Smooth muscle cell (in vitro differentiated cells): Measurements from ENCODE around the gene PLCD1. TPM values are rescaled to one million over a fixed set of nuclear protein-coding genes. Genes with fewer than 3 reads are reported as not detected.

Experiments used
- DNase-seq: peaks from one replicate; lab custom pipeline; 2025; ENCODE audit not compliant: unreplicated experiment; lab: John Stamatoyannopoulos, UW
- H2AFZ ChIP-seq: fragments of 200-600 bp; sonication (generic); 2 replicates; pipeline ENCODE4 v1.6.0; 2016; ENCODE audit warnings: antibody characterized with exemption, low read depth, mild to moderate bottlenecking
- H3F3A ChIP-seq: fragments of 200-600 bp; sonication (generic); 2 replicates; pipeline ENCODE4 v1.6.0; 2017; ENCODE audit warnings: antibody characterized with exemption, low read depth
- H3K27ac ChIP-seq: fragments of 200-600 bp; sonication (generic); 2 replicates; pipeline ENCODE4 v1.5.1; 2016; ENCODE audit warnings: low read depth, mild to moderate bottlenecking
- H3K27me3 ChIP-seq: fragments of 200-600 bp; sonication (generic); 2 replicates; pipeline ENCODE4 v1.6.1; 2016; ENCODE audit warnings: low read depth, mild to moderate bottlenecking
- H3K36me3 ChIP-seq: fragments of 200-600 bp; sonication (generic); 2 replicates; pipeline ENCODE4 v1.5.1; 2016; ENCODE audit warnings: low read depth
- H3K4me1 ChIP-seq: fragments of 200-600 bp; sonication (generic); 2 replicates; pipeline ENCODE4 v1.5.1; 2016; ENCODE audit warnings: low read depth
- H3K4me2 ChIP-seq: fragments of 200-600 bp; sonication (generic); 2 replicates; pipeline ENCODE4 v1.6.0; 2016; ENCODE audit warnings: mild to moderate bottlenecking
- H3K4me3 ChIP-seq: fragments of 200-600 bp; sonication (generic); 2 replicates; pipeline ENCODE4 v1.5.1; 2016; ENCODE audit warnings: mild to moderate bottlenecking
- H3K79me2 ChIP-seq: fragments of 200-600 bp; sonication (generic); 2 replicates; pipeline ENCODE4 v1.6.0; 2016; ENCODE audit warnings: low read depth, mild to moderate bottlenecking
- H3K9ac ChIP-seq: fragments of 200-600 bp; sonication (generic); 2 replicates; pipeline ENCODE4 v1.6.0; 2016; ENCODE audit warnings: low read depth
- H3K9me3 ChIP-seq: fragments of 200-600 bp; sonication (generic); replicated peaks from 2 replicates; pipeline ENCODE4 v1.5.1; 2016; ENCODE audit warnings: low read depth
- H4K20me1 ChIP-seq: fragments of 200-600 bp; sonication (generic); 2 replicates; pipeline ENCODE4 v1.6.0; 2016; ENCODE audit warnings: low read depth
- WGBS: methylation state at CpG from one replicate; pipeline ENCODE4 v1.1.7; 2016; ENCODE audit warnings: low lambda C conversion rate; 5-methylcytosine and 5-hydroxymethylcytosine counted together
- polyA plus RNA-seq: library from polyadenylated mRNA; unstranded; fragments of >200 nt; fragmentation: Nextera tagmentation; extraction: Ambion mirVana; gene quantifications from 2 replicates; pipeline ENCODE4 v1.2.1, GENCODE V29; 2016
- total RNA-seq: library from RNA; depleted of rRNA; stranded (reverse); fragments of >200 nt; gene quantifications from 2 replicates; pipeline ENCODE4 v1.2.3, GENCODE V29; 2014
- TF ChIP-seq, protein P1 (sequence below): fragments of 200-600 bp; sonication (generic); IDR thresholded peaks from 2 replicates; pipeline ENCODE4 v1.5.1; 2017; ENCODE audit warnings: borderline replicate concordance, mild to moderate bottlenecking, antibody characterized with exemption; ENCODE audit not compliant: insufficient read depth, poor library complexity, severe bottlenecking

PLCD1 gene
- total and polyA plus RNA-seq, 2 experiments from 2014 or later, result 21.3 to 33.3 TPM

DNA sequence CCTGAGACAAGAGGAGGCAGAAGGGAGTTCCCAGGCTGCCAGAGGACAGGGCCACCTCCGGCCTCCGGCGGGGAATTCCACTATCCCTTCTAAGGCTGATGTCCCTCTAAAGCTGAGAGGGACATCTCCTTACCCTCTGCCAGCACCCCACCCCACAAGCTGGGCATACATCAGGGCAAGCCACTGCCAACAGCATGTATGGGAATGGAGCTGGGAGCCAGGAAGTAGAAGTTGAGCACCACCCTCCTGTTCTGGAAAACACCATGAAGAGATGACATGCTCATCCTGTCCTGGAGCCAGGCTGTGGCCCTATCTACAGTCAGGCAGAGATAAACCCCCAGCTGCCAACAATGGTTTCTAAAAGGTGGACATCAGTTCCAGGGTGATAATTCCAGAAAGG, 7.1 kb downstream of the PLCD1 start:
- Histone ChIP-seq H3K4me2 (no peak overlapping the region), H3K36me3 (no peaks in the 10 kb centered on the region), H3K4me3 (no peak overlapping the region), H3K9ac (no peak overlapping the region), H3K27ac (no peak overlapping the region), H3K79me2 (no peaks in the 10 kb centered on the region), H2AFZ (no peak overlapping the region), H4K20me1 (peaks cover 44% of the 10 kb centered on the region), H3K27me3 (no peaks in the 10 kb centered on the region), H3K9me3 (no peaks in the 10 kb centered on the region), H3F3A (peaks cover 11% of the 10 kb centered on the region), H3K4me1 (peaks cover 3% of the 10 kb centered on the region)
- DNase-seq, result no peak
- TF ChIP-seq, protein P1, sequence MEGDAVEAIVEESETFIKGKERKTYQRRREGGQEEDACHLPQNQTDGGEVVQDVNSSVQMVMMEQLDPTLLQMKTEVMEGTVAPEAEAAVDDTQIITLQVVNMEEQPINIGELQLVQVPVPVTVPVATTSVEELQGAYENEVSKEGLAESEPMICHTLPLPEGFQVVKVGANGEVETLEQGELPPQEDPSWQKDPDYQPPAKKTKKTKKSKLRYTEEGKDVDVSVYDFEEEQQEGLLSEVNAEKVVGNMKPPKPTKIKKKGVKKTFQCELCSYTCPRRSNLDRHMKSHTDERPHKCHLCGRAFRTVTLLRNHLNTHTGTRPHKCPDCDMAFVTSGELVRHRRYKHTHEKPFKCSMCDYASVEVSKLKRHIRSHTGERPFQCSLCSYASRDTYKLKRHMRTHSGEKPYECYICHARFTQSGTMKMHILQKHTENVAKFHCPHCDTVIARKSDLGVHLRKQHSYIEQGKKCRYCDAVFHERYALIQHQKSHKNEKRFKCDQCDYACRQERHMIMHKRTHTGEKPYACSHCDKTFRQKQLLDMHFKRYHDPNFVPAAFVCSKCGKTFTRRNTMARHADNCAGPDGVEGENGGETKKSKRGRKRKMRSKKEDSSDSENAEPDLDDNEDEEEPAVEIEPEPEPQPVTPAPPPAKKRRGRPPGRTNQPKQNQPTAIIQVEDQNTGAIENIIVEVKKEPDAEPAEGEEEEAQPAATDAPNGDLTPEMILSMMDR, result no peak
- 100% methylated on average over 3 of the region's 3 CpGs for WGBS

DNA sequence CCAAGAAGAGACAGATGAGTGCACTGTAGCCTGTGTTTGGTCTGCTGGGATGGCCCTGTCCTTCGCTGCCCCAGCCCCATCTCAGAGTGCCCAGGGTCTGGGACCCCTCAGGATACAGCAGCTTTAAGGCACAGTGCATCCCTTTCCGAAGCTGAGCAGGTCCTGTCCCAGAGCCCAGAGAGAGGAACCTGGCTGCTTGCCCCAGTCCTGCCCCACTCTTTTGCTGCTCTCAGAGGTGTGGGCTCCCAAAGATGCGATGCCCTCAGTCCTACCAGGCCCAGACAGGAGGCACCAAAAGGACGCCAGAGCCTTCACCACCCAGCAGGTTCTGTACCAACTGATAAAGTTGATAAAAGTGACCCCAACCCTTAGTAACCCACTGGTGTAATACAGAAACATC, 8.2 kb downstream of the PLCD1 start:
- TF ChIP-seq, protein P1, result no peak

DNA sequence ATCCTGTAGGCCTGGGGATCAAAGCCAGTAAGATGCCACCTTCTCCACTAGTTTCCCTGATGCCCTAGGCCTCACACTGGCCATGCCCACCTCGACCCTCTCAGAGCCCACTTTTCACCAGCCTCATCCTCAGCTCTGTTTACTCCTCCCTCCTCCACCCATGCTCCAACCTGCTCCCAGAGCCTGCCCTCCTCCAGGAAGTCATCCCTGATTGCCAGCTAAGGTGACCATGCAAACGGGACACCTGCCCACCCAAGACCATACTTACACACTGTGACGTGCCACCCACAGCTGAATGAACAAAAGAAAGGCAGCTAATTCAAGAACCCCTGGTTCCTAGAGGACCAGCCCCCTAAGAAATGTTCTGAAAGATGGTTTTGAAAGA, 9.1 kb downstream of the PLCD1 start:
- TF ChIP-seq, protein P1, result no peak
- Histone ChIP-seq H3K79me2 (no peaks in the 10 kb centered on the region), H3K27me3 (no peaks in the 10 kb centered on the region)

More for the DNA sequence above, 8.2 kb downstream of the PLCD1 start:
- Histone ChIP-seq H3F3A (peaks cover 4% of the 10 kb centered on the region), H3K9me3 (no peaks in the 10 kb centered on the region), H3K9ac (no peak overlapping the region), H3K4me2 (no peak overlapping the region), H3K36me3 (no peaks in the 10 kb centered on the region), H3K27me3 (no peaks in the 10 kb centered on the region), H2AFZ (no peak overlapping the region), H3K27ac (no peak overlapping the region), H3K4me3 (no peak overlapping the region), H4K20me1 (peaks cover 43% of the 10 kb centered on the region), H3K79me2 (no peaks in the 10 kb centered on the region), H3K4me1 (peaks cover 3% of the 10 kb centered on the region)
- 100% methylated on average over 4 of the region's 4 CpGs for WGBS
- DNase-seq, result no peak

DNA sequence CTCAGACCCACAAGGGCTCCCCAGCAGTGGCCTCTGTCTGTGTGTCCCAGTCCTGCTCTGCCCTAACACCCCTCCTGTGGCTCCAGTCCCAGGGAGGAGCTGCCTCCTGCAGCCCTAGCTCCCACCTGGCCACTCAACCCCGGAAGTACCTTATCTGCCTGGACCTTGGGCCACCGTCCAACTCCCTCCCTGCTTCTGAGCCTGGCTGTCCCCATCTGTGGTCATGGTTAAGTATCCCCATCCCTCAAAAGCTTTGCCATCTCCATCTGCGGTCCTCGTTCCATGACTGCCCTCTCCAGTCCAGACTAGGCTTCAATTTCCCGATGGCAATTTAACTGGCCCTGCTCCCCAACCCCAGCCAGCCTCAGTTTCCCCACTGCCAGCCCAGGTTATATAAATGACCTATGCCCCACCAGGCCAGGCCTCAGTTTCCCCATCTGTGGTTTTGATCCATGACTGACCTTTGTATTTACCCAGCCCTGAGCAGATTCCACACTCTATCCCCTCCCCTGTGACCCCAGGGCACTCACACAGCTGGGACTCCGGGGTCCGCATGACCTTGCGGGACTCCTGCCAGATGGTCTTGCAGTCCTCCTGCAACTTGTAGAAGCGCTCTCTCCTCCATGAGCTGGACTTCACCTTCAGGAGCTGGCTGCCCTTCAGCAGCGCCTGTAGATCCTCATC, 9.6 kb downstream of the PLCD1 start:
- H3K79me2 ChIP-seq, result no peaks in the 10 kb centered on the region
- H3K36me3 ChIP-seq, result peaks cover 3% of the 10 kb centered on the region
- no peak overlapping the region for H3K4me3 ChIP-seq
- TF ChIP-seq, protein P1, result no peak
- H3K4me2 ChIP-seq, result no peak overlapping the region
- WGBS, result 95% methylated on average over 10 of the region's 10 CpGs
- no peak overlapping the region for H2AFZ ChIP-seq
- peaks cover 39% of the 10 kb centered on the region for H4K20me1 ChIP-seq
- no peaks in the 10 kb centered on the region for H3K4me1 ChIP-seq
- H3K27me3 ChIP-seq, result no peaks in the 10 kb centered on the region
- DNase-seq, result no peak
- no peaks in the 10 kb centered on the region for H3K9me3 ChIP-seq
- H3F3A ChIP-seq, result no peaks in the 10 kb centered on the region
- H3K27ac ChIP-seq, result no peak overlapping the region
- H3K9ac ChIP-seq, result no peak overlapping the region

More for the DNA sequence above, 9.1 kb downstream of the PLCD1 start:
- Histone ChIP-seq H3K4me2 (no peak overlapping the region), H3F3A (no peaks in the 10 kb centered on the region), H4K20me1 (peaks cover 39% of the 10 kb centered on the region), H3K36me3 (no peaks in the 10 kb centered on the region), H3K9me3 (no peaks in the 10 kb centered on the region), H3K4me1 (peaks cover under 1% of the 10 kb centered on the region), H3K4me3 (no peak overlapping the region), H2AFZ (no peak overlapping the region), H3K9ac (no peak overlapping the region), H3K27ac (no peak overlapping the region)
- DNase-seq, result no peak
- 95% methylated on average over 3 of the region's 3 CpGs for WGBS
